LHCN-M2 (cell line): ENCODE measurements around the gene CGB5. TPM values are rescaled to one million over a fixed set of nuclear protein-coding genes. Genes with fewer than 3 reads are reported as not detected.
A peak's percentile ranks its signal among the peaks of the same experiment; 100 is the strongest.
"Not testable (repeated sequence)": the region's sequence is repeated elsewhere in the genome, so short reads cannot be mapped to it uniquely, and the experiment has no call there.

ENCODE experiments used
- DNase-seq: peaks from one replicate; pipeline ENCODE4 v3.0.0-alpha.2; 2012; ENCODE audit warnings: low read depth
- total RNA-seq: library from RNA; depleted of rRNA; stranded (reverse); fragments of >200 nt; gene quantifications from 2 replicates; pipeline ENCODE4 v1.2.3, GENCODE V29; 2014

The CGB5 gene
- total RNA-seq, 1 experiment from 2014 or later: 1.1 TPM

DNA sequence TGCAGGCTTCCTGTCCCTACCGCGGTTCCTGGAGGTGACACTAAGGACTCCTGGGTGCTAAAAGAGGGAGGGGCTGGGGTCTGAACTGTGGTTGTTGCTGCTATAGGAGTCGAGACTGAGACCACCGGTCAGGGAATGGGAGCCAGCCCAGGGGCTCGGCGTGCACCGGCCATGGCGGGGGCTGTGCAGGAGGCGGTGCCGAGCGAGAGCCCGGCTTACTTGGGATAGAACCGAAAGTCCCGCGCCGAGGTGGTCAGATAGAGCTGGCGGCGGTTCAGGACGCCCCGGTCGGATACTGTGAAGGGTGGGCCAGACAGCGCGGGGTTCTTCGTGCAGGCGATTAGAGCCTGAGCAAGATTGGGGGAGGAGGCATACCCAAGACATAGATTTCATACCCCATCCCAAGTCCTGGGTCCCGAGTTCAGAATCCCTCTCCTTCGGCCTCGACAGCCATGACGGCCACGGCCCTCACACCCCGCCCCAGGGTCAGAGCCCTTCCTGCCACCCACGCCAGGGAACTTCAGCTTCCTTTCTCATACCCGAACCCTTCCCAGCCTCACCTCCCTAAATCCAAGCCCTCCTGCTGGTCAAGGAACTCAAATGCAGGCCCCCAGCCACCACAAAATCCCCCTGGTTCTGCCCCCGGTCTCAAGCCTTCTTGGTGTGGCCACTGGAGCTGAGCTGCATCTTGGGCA, 13.4 kb downstream of the CGB5 start:
- not testable (repeated sequence) for DNase-seq

DNA sequence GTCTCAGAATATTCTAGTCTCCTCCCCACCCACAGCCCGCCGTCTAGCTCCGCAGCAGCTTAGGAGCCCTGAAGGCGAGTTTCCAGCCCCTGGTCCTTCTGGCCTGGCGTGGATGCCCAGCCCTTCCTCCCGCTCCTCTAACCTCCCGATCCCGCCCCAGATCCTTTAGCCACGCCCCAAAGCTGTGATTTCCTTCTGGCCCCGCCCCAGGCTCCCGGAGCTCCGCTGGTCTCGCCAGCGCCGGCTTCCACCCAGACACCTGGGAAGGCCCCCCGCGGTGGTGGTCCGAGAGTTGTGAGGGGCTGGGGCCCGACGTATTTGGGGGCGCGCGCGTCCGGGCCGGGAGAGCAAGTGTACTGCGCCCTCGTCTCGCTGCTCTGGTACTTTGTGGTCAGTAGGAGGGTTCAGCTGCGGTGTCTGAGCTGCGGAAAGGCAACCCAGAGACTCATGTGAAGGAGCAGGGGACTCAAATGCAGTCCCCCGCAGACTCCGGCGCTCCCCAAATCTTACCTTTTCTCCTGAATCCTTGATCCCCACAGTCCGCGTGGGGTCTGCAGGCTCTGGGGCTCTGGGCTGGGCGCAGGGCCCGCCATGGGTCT, 14.1 kb downstream of the CGB5 start, which contains the start of gene CGB7:
CGB7 (minus strand) TSS at position 114 of the 599 bp plus-strand sequence. CDS start 2,374 bp downstream, outside the sequence.
- peak; percentile 58 for DNase-seq

DNA sequence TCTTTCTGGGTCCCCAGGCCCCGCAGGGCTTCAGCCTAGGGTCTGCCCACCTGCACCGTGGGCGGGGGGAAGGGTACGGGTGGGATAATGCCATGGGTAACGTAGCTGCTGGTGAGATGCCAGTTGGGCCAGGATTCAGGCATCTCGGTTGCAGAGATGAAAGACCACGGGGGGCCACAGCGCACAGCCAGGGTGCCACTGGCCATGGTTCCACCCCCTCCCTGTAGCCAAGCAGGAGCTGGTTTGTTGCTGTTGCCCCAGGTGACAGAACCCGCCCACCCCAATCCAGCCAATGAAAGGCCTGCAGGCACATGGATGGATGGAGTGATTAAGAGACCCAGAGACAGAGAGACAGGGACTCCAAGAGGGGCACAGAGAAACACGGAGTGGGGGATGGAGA, 14.9 kb downstream of the CGB5 start:
- DNase-seq: no peak

DNA sequence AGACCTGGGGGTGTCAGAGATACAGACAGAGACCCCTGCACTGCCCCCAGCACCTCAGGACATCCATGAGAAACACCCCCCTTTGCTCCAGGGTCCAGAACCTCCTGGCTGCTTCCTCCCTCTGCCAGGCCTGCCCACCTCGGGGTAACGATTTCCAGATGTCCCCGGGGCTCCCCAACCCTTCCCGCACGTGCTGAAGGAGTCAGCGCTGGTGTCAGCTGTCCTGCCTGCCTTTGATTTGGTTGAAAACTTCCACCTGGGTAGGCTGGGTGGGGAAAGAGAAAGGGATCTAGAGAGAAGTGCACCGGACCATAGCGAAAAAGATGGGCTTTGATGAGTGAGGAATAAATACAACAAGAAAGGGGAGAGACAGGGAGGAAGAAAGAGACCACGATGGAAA, 15.4 kb downstream of the CGB5 start:
- DNase-seq: no peak

DNA sequence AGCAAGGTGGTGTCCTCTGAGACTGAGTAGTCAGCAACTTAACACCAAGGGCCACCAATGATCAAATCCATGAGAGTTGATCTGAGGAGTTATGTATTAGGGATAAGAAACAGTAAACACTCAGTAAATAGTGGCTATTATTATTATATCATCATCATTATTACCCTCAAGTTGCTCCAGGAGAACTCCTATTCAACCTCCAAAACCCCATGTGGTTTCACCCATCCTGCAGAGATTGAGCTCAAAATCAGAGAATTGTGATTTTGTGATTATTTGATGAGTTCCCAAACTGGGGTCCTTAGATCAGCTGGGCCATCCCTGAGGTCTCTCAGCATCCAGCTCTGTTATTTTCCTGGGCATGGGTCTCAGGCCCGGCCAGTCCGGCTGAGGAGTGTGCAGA, 17.4 kb downstream of the CGB5 start:
- no peak for DNase-seq

DNA sequence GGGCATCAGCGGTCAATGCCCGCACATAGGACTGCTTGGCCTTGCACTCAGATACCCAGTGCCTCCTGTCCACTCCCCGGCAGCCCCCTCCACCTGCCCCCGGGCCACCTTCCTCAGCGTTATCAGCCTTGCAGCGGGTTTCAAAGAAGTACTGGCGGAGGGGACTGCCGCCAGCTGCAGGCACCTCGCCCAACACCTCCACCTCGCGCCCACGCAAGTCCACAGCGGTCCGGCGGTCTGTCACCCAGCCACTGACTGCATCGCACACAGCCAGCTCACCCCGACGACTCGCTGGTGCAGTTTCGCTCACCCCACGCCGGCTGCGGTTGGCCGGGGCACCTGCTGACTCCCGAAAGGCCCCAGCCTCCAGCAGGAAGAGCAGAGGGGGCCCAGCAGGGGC, 17.8 kb downstream of the CGB5 start:
- DNase-seq: no peak

DNA sequence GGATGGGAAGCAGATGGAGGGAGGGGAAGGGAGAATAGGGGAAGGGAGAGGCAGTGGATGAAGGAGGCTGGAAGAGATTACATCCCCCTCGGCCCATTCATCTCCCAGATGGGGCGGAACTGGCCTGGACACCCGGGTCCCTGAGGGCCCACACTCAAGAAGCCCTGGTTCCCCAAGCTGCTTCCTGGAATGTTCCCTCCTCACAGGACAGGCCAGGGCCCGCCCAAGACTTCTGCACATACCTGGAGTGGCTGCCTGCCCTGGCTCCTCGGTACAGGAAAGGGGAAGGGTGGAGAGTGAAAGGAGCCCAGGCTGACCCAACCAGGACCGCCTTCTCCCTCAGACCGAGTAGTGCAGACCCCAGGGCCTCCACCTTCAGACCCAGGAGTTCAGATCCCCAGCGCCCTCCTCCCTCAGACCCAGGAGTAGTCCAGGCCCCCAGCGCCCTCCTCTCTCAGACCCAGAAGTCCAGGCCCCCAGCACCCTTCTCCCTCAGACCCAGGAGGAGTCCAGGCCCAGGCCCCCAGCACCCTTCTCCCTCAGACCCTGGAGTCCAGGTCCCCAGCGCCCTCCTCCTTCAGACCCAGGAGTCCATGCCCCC, 20.5 kb downstream of the CGB5 start:
- DNase-seq: no peak

DNA sequence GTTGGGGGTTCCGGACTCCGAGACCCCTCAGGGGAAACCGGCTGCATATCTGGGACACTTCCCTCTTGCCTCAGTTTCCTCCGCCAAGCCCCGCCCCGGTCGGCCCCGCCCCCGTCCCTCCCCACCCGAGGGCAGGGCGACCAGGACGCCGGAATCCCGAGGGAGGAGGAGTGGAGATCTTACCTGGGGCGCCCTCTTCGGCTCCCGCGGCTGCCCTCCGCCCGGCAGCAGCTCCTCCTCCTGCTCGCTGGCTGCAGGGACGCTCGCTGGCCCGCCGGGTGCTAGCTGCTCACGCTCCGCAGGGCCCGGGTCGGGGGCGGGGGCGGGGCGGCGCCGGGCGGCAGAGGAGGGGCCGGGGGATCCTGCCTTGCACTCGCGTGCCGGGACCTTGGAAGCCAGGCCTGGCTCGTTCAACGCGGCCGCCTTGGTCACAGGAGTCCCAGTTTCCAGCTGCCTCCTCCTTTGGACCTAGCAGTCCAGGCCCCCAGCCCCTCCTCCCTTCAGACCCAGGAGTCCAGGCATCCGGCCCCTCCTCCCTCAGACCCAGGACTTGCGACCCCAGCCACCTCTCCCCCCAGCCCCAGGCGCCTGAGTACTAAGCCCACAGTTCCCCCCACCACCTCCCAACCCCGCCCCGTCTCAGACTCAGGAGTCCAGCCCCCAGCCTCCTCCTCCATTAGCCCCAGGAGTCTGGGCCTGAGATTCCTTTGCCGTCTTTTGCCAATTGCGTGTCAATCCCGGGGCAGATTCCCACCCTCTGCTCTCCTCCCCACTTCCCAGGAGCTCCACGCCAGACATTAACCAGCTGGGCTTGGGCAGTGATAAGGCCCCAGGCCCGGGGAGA, 21.3 kb downstream of the CGB5 start, which contains the start of gene NTF4:
NTF4 (minus strand) TSS at position 51 of the 844 bp plus-strand sequence. CDS start 2,821 bp downstream, outside the sequence.
- DNase-seq: no peak

DNA sequence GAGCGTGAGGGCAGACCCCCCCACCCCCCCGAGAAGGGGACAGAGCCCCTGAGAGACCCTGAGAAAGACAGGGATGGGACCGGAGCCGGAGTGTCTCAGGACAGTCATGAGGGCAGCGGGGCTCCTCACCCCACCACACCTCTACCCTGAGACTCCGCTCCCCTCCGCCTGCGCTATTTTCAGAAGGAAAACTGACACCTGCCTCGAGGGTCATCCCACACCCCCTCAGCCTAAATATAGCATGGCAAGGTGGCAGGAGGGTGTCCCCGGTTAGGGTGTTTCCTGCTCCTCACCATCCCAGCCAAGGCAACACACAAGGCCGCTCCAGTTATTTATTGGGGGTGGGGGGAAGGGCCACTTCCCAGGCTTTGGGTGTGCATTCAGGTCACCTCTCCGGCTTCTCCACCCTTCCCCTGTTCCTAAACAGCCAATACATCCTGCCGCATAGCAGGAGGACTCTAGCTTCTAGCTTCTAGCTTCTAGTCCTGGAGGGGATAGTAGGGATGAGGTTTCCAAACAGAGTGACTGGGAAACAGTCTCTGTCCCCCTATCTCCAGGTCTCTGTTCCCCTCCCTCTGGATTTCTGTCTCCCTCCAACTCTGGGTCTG, 22.4 kb downstream of the CGB5 start:
- no peak for DNase-seq

DNA sequence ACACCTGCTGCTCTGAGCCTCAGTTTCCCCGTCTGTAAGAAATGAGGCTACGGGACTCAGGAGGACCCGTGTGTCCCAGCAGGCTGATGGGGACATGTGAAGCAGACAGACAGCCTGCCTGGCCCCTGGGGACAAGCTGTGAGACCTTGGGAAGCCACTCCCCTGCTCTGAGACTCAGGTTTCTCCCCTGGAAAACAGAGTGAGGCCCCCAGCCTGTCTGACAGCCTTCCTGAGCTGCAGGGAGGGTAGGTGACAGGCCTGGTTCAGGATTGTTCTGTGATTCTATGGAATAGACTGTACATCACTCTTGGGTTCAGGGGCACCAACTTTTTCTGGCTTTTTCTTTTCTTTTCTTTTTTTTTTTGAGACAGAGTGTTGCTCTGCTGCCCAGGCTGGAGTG, 23.9 kb downstream of the CGB5 start:
- DNase-seq: no peak

DNA sequence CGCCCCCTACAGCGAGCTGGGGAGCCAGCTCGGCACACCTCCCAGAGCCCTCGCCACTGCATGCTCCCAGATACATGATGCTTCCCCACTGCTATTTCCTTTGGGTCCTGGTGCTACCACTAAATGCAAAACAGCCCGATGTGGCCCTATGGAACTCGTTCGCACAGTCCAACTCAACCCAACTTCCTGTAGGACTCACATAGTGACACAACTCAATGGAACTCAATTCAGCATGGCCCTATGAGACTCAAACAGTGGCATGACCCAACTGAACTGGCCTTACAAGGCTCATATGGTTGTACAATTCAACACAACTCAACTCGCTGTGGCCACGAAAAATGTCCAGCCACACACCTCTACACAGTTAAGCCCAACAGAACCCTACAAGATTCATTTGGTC, 25.4 kb downstream of the CGB5 start:
- no peak for DNase-seq

DNA sequence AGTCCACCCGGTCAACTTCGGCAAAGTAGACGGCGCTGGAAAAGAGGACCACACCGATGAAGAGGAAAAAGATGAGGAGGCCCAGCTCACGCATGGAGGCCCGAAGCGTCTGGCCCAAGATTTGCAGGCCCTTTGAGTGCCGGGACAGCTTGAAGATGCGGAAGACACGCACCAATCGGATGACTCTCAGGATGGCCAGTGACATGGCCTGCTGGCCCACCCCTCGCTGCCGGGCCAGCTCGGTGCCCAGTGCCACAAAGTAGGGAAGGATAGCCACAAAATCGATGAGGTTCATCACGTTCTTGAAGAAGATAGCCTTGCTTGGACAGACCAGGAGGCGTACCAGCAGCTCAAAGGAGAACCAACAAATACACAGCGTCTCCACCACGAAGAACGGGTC, 26.8 kb downstream of the CGB5 start:
- DNase-seq: no peak

DNA sequence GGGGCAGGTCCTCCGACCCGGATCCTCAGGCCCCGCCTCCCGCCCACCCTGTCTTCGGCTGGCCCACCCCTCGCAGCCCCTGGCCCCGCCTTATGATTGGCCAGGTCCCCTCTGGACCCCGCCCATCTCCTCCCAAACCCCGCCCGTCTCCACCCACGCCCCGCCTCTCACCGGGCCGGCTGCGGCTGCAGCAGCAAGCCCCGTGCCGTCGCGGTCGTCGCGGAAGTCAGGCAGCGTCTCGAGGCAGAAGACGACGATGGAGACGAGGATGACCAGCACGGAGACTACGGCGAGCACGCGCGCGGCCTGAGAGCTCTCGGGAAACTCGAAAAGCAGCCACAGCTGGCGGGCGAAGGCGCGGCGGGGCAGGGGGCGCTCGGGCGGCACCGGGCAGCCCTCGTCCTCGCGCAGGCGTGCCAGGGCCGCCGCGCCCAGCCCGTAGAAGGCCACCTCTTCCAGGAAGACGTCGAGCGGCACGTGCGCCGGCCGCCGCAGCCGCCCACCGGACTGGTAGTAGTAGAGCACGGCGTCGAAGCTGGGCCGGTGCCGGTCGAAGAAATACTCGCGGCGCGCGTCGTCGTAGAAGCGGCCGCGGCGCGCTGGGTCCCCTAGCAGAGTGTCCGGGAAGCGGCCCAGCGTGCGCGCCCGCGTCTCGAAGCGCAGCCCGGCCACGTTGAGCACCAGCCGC, 28.4 kb downstream of the CGB5 start:
- DNase-seq: no peak

DNA sequence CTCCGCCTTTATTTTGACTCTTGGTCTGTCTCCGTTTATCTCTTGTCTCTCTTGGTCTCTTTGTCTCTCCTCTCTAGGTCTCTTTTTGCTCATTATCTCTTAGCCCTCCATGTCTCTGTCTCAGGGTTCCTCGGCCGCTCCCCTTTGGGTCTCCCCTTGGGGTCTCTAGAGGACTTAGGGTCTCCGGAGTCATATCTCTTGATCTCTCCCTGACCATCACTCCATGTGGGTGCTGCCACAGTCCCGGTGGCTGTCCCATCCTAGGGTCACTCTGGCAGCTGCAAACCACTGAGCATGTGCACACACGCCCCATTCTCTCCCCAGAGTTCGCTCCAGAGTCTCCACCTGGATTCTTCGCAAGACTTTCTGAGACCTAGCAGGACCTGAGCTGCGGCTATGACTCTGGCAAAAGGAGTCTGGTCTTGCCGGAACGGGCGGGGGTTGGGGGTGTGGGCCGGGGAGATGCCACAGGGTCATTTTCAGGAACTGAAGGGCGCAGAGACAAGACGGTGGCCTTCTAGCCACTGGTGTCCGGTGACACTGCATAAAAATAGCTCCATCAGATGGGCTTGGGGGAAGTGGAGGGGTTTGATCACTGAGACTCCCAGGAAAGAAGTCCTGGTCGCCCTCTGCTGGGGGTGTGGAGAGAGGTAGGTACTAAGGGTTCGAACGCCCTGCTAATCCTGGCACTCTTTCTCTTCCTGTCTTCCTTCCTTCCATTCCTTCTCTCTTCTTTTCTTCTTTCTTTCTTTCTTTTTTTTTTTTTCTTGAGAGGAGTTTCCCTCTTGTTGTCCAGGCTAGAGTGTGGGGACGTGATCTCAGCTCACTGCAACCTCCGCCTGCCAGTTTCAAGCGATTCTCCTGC, 30.1 kb downstream of the CGB5 start:
- DNase-seq: no peak

DNA sequence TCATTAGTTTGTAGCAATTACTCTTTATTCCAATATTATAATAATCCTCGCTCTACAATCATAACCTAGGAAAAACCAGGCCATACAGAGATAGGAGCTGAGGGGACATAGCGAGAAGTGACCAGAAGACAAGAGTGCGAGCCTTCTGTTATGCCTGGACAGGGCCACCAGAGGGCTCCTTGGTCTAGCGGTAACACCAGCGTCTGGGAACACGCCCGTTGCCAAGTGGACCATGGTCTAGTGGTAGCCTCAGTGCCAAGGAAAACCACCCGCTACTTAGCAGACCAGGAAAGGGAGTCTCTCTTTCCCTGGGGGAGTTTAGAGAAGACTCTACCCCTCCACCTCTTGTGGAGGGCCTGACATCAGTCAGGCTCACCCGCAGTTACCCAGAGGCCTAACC, 31.2 kb downstream of the CGB5 start:
- peak; percentile 51 for DNase-seq

DNA sequence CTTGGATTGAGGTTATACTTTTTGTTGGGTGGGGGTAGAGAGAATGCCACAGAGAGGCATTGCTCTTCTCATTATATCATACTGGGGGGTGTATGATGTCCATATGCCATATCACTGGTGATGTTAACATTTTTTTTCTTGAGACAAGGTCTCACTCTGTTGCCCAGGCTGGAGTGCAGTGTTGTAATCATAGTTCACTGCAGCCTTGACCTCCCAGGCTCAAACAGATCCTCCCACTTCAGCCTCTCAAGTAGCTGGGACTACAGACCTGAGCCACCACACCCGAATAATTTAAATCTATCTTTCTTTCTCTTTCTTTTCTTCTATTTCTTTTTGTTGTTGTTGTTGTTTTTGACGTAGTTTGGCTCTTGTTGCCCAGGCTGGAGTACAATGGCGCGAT, 36.7 kb downstream of the CGB5 start:
- no peak for DNase-seq

DNA sequence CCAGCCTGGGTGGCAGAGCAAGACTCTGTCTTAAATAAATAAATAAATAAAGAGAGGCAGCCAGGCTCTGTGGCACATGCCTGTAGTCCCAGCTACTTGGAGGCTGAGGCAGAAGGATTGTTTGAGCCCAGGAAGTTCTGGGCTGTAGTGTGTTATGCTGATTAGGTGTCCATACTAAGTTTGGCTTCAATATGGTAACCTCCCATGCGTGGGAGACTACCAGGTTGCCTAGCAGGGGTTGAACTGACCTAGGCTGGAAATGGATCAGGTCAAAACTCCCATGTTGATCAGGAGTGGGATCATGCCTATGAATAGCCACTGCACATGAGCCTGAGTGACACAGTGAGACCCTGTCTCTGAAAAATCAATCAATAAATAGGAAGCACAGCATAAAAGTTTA, 37.6 kb downstream of the CGB5 start:
- DNase-seq: no peak

DNA sequence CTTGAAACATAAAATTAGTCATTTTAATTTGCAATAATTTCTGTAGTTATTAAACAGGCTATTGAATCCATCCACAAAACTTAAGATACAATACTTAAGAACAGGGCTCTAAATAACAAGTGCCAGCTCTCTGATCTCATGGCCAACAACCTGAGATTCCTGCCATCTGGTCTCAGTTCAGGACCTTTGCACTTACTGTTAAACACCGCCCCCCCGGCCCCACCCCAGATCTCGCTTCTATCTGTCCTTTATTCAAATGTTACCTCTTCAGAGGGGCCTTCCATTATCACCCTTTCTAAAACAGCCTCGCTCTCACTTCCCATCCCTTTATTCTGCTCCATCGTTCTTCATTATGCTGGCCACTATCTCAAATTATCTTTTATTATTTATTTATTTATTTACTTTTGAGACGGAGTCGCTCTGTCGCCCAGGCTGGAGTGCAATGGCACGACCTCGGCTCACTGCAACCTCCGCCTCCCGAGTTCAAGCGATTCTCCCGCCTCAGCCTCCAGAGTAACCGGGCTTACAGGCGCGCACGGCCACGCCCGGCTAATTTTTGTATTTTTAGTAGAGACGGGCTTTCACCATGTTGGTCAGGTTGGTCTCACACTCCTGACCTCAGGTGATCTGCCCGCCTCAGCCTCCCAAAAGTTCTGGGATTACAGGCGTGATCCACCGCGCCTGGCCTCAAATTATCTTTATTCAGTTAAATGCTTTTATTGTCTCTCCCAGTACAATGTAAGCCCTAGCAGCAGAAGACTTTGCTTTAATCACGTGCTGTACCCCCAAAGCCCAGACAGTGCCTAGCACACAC, 40.8 kb downstream of the CGB5 start:
- no peak for DNase-seq
